Measurements from ENCODE around the gene PRMT5. TPM values are rescaled to one million over a fixed set of nuclear protein-coding genes. Genes with fewer than 3 reads are reported as not detected.

PRMT5 gene
- total RNA-seq, 1 donor from 2014 or later = 152 TPM

- Mint-ChIP-seq H3K4me1 (ENCODE audit: low read depth) (peaks cover 8% of the 10 kb centered on the region), H3K36me3 (ENCODE audit: low read depth) (peaks cover 58% of the 10 kb centered on the region), H3K9me3 (no peaks in the 10 kb centered on the region), H3K27ac (no peak overlapping the region), H3K27me3 (ENCODE audit: low read depth) (no peaks in the 10 kb centered on the region), H3K4me3 (ENCODE audit: low read depth) (no peak overlapping the region)
- no peak for DNase-seq (ENCODE audit: low spot score)
- intact Hi-C loops (cut with micrococcal nuclease) = no loop called here
Observed at GRCh38 chr14:22903742-22904087, 25.5 kb downstream of the PRMT5 start.

GRCh38 chr14:22901799-22902198 is 27.4 kb downstream of the PRMT5 start:
- H3K27me3 Mint-ChIP-seq (ENCODE audit: low read depth) = no peaks in the 10 kb centered on the region
- no peak overlapping the region for H3K4me3 Mint-ChIP-seq (ENCODE audit: low read depth)
- intact Hi-C loops (cut with micrococcal nuclease) = loop anchor here (2.0 kb wide), 1 partner anchor 79 kb away; no protein-coding TSS in a partner anchor
- H3K36me3 Mint-ChIP-seq (ENCODE audit: low read depth) = peaks cover 54% of the 10 kb centered on the region
- H3K27ac Mint-ChIP-seq = no peak overlapping the region
- H3K9me3 Mint-ChIP-seq = no peaks in the 10 kb centered on the region
- DNase-seq (ENCODE audit: low spot score) = no peak
- H3K4me1 Mint-ChIP-seq (ENCODE audit: low read depth) = peaks cover 17% of the 10 kb centered on the region

GRCh38 chr14:22900081-22900799 is 28.9 kb downstream of the PRMT5 start:
- intact Hi-C loops (cut with micrococcal nuclease) = loop anchor here (1.0 to 2.0 kb wide), 2 partner anchors 28 to 77 kb away; no protein-coding TSS in a partner anchor
- H3K4me3 Mint-ChIP-seq (ENCODE audit: low read depth) = no peak overlapping the region
- peak; percentile 26 for DNase-seq (ENCODE audit: low spot score)
- peak overlapping the region; percentile 2 for H3K27ac Mint-ChIP-seq
- peaks cover 19% of the 10 kb centered on the region for H3K4me1 Mint-ChIP-seq (ENCODE audit: low read depth)
- H3K36me3 Mint-ChIP-seq (ENCODE audit: low read depth) = peaks cover 44% of the 10 kb centered on the region
- no peaks in the 10 kb centered on the region for H3K9me3 Mint-ChIP-seq
- H3K27me3 Mint-ChIP-seq (ENCODE audit: low read depth) = no peaks in the 10 kb centered on the region

GRCh38 chr14:22898302-22899090 is 30.7 kb downstream of the PRMT5 start:
- no peak overlapping the region for H3K4me3 Mint-ChIP-seq (ENCODE audit: low read depth)
- no peak for DNase-seq (ENCODE audit: low spot score)
- H3K9me3 Mint-ChIP-seq = no peaks in the 10 kb centered on the region
- peak overlapping the region; percentile 8 for H3K27ac Mint-ChIP-seq
- intact Hi-C loops (cut with micrococcal nuclease) = no loop called here
- H3K4me1 Mint-ChIP-seq (ENCODE audit: low read depth) = peaks cover 19% of the 10 kb centered on the region
- no peaks in the 10 kb centered on the region for H3K27me3 Mint-ChIP-seq (ENCODE audit: low read depth)
- H3K36me3 Mint-ChIP-seq (ENCODE audit: low read depth) = peaks cover 28% of the 10 kb centered on the region

GRCh38 chr14:22897357-22897756 is 31.8 kb downstream of the PRMT5 start:
- Mint-ChIP-seq H3K4me1 (ENCODE audit: low read depth) (peaks cover 19% of the 10 kb centered on the region), H3K36me3 (ENCODE audit: low read depth) (peaks cover 27% of the 10 kb centered on the region), H3K4me3 (ENCODE audit: low read depth) (no peak overlapping the region), H3K9me3 (no peaks in the 10 kb centered on the region), H3K27me3 (ENCODE audit: low read depth) (no peaks in the 10 kb centered on the region), H3K27ac (no peak overlapping the region)
- no peak for DNase-seq (ENCODE audit: low spot score)
- intact Hi-C loops (cut with micrococcal nuclease) = no loop called here

GRCh38 chr14:22896760-22897159 is 32.4 kb downstream of the PRMT5 start:
- Mint-ChIP-seq H3K4me1 (ENCODE audit: low read depth) (peaks cover 19% of the 10 kb centered on the region), H3K9me3 (no peaks in the 10 kb centered on the region), H3K27ac (no peak overlapping the region), H3K27me3 (ENCODE audit: low read depth) (no peaks in the 10 kb centered on the region), H3K36me3 (ENCODE audit: low read depth) (peaks cover 22% of the 10 kb centered on the region), H3K4me3 (ENCODE audit: low read depth) (no peak overlapping the region)
- no peak for DNase-seq (ENCODE audit: low spot score)
- intact Hi-C loops (cut with micrococcal nuclease) = no loop called here

GRCh38 chr14:22896356-22896755 is 32.8 kb downstream of the PRMT5 start:
- peaks cover 19% of the 10 kb centered on the region for H3K4me1 Mint-ChIP-seq (ENCODE audit: low read depth)
- peaks cover 19% of the 10 kb centered on the region for H3K36me3 Mint-ChIP-seq (ENCODE audit: low read depth)
- H3K27ac Mint-ChIP-seq = no peak overlapping the region
- no peaks in the 10 kb centered on the region for H3K9me3 Mint-ChIP-seq
- no peak overlapping the region for H3K4me3 Mint-ChIP-seq (ENCODE audit: low read depth)
- no peak for DNase-seq (ENCODE audit: low spot score)
- no peaks in the 10 kb centered on the region for H3K27me3 Mint-ChIP-seq (ENCODE audit: low read depth)
- intact Hi-C loops (cut with micrococcal nuclease) = no loop called here

GRCh38 chr14:22895402-22895801 is 33.8 kb downstream of the PRMT5 start:
- H3K36me3 Mint-ChIP-seq (ENCODE audit: low read depth) = peaks cover 11% of the 10 kb centered on the region
- no peak overlapping the region for H3K27ac Mint-ChIP-seq

GRCh38 chr14:22893706-22894105 is 35.5 kb downstream of the PRMT5 start:
- H3K27ac Mint-ChIP-seq = no peak overlapping the region

More at GRCh38 chr14:22895402-22895801, 33.8 kb downstream of the PRMT5 start:
- Mint-ChIP-seq H3K27me3 (ENCODE audit: low read depth) (no peaks in the 10 kb centered on the region), H3K9me3 (no peaks in the 10 kb centered on the region), H3K4me1 (ENCODE audit: low read depth) (peaks cover 13% of the 10 kb centered on the region), H3K4me3 (ENCODE audit: low read depth) (no peak overlapping the region)
- DNase-seq (ENCODE audit: low spot score) = no peak
- intact Hi-C loops (cut with micrococcal nuclease) = no loop called here

GRCh38 chr14:22892488-22892887 is 36.7 kb downstream of the PRMT5 start:
- DNase-seq (ENCODE audit: low spot score) = no peak
- Mint-ChIP-seq H3K4me1 (ENCODE audit: low read depth) (peaks cover 15% of the 10 kb centered on the region), H3K9me3 (no peaks in the 10 kb centered on the region), H3K27ac (no peak overlapping the region), H3K27me3 (ENCODE audit: low read depth) (no peaks in the 10 kb centered on the region), H3K36me3 (ENCODE audit: low read depth) (peaks cover 5% of the 10 kb centered on the region), H3K4me3 (ENCODE audit: low read depth) (no peak overlapping the region)
- intact Hi-C loops (cut with micrococcal nuclease) = no loop called here

More at GRCh38 chr14:22893706-22894105, 35.5 kb downstream of the PRMT5 start:
- no peak overlapping the region for H3K4me3 Mint-ChIP-seq (ENCODE audit: low read depth)
- no peak for DNase-seq (ENCODE audit: low spot score)
- no peaks in the 10 kb centered on the region for H3K9me3 Mint-ChIP-seq
- peaks cover 8% of the 10 kb centered on the region for H3K36me3 Mint-ChIP-seq (ENCODE audit: low read depth)
- intact Hi-C loops (cut with micrococcal nuclease) = no loop called here
- no peaks in the 10 kb centered on the region for H3K27me3 Mint-ChIP-seq (ENCODE audit: low read depth)
- H3K4me1 Mint-ChIP-seq (ENCODE audit: low read depth) = peaks cover 14% of the 10 kb centered on the region

- Mint-ChIP-seq H3K4me1 (ENCODE audit: low read depth) (peaks cover 24% of the 10 kb centered on the region), H3K4me3 (ENCODE audit: low read depth) (no peak overlapping the region), H3K9me3 (no peaks in the 10 kb centered on the region), H3K27me3 (ENCODE audit: low read depth) (peaks cover 4% of the 10 kb centered on the region), H3K27ac (no peak overlapping the region), H3K36me3 (ENCODE audit: low read depth) (no peaks in the 10 kb centered on the region)
- intact Hi-C loops (cut with micrococcal nuclease) = no loop called here
- no peak for DNase-seq (ENCODE audit: low spot score)
Observed at GRCh38 chr14:22890416-22890815, 38.8 kb downstream of the PRMT5 start.

- H3K9me3 Mint-ChIP-seq = no peaks in the 10 kb centered on the region
- DNase-seq (ENCODE audit: low spot score) = no peak
- peaks cover 4% of the 10 kb centered on the region for H3K27me3 Mint-ChIP-seq (ENCODE audit: low read depth)
- H3K4me3 Mint-ChIP-seq (ENCODE audit: low read depth) = no peak overlapping the region
- intact Hi-C loops (cut with micrococcal nuclease) = no loop called here
- H3K36me3 Mint-ChIP-seq (ENCODE audit: low read depth) = no peaks in the 10 kb centered on the region
- peaks cover 26% of the 10 kb centered on the region for H3K4me1 Mint-ChIP-seq (ENCODE audit: low read depth)
- H3K27ac Mint-ChIP-seq = no peak overlapping the region
Observed at GRCh38 chr14:22888662-22889061, 40.5 kb downstream of the PRMT5 start.

GRCh38 chr14:22887990-22888378 is 41.2 kb downstream of the PRMT5 start:
- Mint-ChIP-seq H3K36me3 (ENCODE audit: low read depth) (no peaks in the 10 kb centered on the region), H3K27me3 (ENCODE audit: low read depth) (peaks cover 7% of the 10 kb centered on the region), H3K4me1 (ENCODE audit: low read depth) (peaks cover 26% of the 10 kb centered on the region), H3K4me3 (ENCODE audit: low read depth) (peak overlapping the region; percentile 80), H3K9me3 (no peaks in the 10 kb centered on the region), H3K27ac (no peak overlapping the region)
- intact Hi-C loops (cut with micrococcal nuclease) = loop anchor here (1.0 kb wide), 1 partner anchor 17 kb away; the partner anchor contains the start of gene LRP10
- DNase-seq (ENCODE audit: low spot score) = no peak

Measured in activated T-helper 2 cell treated with anti-CD3 and anti-CD28 coated beads, Interferon-gamma antibody, Interleukin-2, Interleukin-4, amounts not matched to agents 10 μg/mL and 5 μg/mL and 100 μg/mL, durations not matched to agents 14 hours and 24 hours and 36 hours (primary cell).